ENCODE results near the gene ZNRF3.

The ZNRF3 gene

GRCh38 chr22:28910569-28911303 lies 27.4 kb downstream of the ZNRF3 start:
- H3K36me3 Mint-ChIP-seq (ENCODE audit: low read depth) = peaks cover 3% of the 10 kb centered on the region
- peaks cover 37% of the 10 kb centered on the region for H3K4me1 Mint-ChIP-seq (ENCODE audit: low read depth)
- no peaks in the 10 kb centered on the region for H3K9me3 Mint-ChIP-seq
- no peak overlapping the region for H3K4me3 Mint-ChIP-seq
- H3K27ac Mint-ChIP-seq = no peak overlapping the region
- H3K27me3 Mint-ChIP-seq = peaks cover 18% of the 10 kb centered on the region

DNA sequence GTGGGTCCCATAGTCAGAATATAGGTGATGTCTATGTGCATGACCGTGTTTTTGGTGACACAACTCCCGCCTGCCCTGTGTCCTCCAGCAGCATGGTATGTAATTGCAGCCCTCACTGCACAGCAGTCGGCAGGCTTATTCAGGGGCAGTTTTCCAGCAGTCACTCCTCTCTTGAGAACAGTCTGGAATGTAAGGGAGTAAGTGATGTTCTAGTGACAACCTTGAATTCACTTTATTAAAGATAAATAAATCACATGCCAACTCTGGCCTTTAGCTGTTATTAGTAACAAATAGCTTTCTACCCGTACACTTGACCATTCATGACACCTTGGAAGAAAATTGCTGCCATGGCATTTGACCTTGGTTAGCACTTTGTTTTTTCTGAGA lies 27.9 kb downstream of the ZNRF3 start:
- Mint-ChIP-seq H3K27me3 (peaks cover 18% of the 10 kb centered on the region), H3K27ac (no peak overlapping the region), H3K4me1 (ENCODE audit: low read depth) (peaks cover 35% of the 10 kb centered on the region), H3K36me3 (ENCODE audit: low read depth) (peaks cover 3% of the 10 kb centered on the region), H3K9me3 (no peaks in the 10 kb centered on the region), H3K4me3 (no peak overlapping the region)

DNA sequence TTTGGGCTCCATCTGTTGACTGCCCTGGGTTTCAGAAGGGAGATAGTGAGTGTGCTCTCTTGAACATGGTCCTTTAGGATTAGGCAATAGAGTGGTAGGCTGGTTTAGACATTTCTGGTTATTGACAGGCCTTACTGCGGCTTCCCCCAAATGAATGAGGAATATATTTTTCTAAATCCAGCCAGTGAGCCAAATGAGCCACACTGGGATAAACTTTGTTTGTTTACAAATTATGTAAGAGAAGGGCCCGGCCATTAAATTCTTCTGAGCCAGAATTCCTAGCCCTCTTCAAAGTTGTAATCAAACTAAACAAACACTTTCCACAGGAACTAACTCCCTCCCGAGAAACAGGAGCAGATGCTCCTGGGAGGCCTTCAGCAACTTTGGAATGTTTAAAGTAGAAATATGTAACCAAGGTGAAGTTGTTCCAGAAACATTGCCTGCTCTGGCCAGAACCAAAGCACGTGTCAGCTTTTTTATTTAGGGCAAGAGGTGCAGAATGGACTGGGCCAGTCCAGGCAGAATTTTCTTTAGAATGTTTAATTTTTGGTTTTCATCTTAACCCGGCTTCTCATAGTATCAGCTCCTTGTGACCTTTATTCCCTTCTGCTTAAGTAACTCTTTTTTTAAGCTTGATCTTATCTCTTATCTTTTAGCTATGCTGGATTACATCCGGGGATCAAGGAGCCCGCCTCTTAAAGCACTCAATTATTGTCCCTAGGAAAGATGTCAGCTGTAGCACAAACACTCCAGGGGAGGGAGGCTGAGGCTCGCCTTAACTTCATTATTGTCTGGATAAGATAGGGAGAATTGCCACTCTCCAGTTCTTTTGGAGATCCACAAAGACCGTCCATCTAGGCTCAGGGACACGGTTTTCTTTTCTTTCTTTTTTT lies 28.7 kb downstream of the ZNRF3 start:
- peaks cover 3% of the 10 kb centered on the region for H3K36me3 Mint-ChIP-seq (ENCODE audit: low read depth)
- H3K4me1 Mint-ChIP-seq (ENCODE audit: low read depth) = peaks cover 31% of the 10 kb centered on the region
- no peak overlapping the region for H3K4me3 Mint-ChIP-seq
- H3K27me3 Mint-ChIP-seq = peaks cover 18% of the 10 kb centered on the region
- H3K9me3 Mint-ChIP-seq = no peaks in the 10 kb centered on the region
- no peak overlapping the region for H3K27ac Mint-ChIP-seq

GRCh38 chr22:28914201-28914600 lies 30.8 kb downstream of the ZNRF3 start:
- Mint-ChIP-seq H3K4me3 (no peak overlapping the region), H3K27me3 (peaks cover 28% of the 10 kb centered on the region), H3K9me3 (no peaks in the 10 kb centered on the region), H3K27ac (no peak overlapping the region), H3K4me1 (ENCODE audit: low read depth) (peaks cover 10% of the 10 kb centered on the region), H3K36me3 (ENCODE audit: low read depth) (no peaks in the 10 kb centered on the region)

- Mint-ChIP-seq H3K27me3 (peaks cover 28% of the 10 kb centered on the region), H3K27ac (no peak overlapping the region), H3K36me3 (ENCODE audit: low read depth) (no peaks in the 10 kb centered on the region), H3K9me3 (no peaks in the 10 kb centered on the region), H3K4me1 (ENCODE audit: low read depth) (peaks cover 3% of the 10 kb centered on the region), H3K4me3 (no peak overlapping the region)
These were observed 32.6 kb downstream of the ZNRF3 start for GRCh38 chr22:28915969-28916368.

DNA sequence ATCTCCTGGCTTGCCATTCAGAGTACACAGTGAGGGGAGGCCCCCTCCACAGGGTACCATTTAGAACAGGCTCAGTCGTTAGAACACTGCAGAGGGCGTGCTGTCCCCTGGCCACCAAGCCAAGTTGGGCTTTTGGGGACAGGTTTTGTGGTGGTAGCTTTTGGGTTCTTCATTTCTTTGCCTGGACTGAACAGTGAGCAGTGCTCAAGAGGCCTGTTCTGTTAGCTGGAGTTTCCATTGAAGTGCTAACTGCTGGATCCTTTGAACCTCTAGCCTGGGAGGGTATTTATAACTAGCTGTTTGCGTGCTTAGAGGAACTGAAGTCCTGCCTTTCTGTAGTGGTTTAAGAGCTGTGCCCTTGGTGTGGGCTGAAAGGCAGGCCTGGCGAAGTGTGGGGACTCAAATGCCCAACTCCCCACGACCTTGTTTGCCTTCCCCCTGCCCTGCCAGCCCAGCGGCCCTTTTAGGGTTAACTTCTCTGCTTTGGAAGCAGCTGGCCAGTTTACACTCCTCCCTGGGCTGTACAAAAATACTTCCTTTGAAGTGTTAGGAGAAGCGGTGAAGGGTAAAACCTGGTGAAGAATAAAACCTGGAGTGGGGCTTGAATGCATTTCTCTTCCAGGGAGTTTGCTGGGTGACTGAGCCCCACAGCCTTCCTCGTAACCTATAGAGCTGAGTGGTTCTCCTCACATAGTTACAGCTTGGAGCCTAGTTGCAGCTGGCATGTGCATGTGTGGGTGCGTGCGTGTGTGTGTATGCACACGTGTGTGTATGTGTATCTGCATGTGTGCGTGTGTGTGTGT lies 34.6 kb downstream of the ZNRF3 start:
- Mint-ChIP-seq H3K4me3 (no peak overlapping the region), H3K9me3 (no peaks in the 10 kb centered on the region), H3K27me3 (peaks cover 37% of the 10 kb centered on the region), H3K4me1 (ENCODE audit: low read depth) (peaks cover 11% of the 10 kb centered on the region), H3K36me3 (ENCODE audit: low read depth) (no peaks in the 10 kb centered on the region), H3K27ac (no peak overlapping the region)

DNA sequence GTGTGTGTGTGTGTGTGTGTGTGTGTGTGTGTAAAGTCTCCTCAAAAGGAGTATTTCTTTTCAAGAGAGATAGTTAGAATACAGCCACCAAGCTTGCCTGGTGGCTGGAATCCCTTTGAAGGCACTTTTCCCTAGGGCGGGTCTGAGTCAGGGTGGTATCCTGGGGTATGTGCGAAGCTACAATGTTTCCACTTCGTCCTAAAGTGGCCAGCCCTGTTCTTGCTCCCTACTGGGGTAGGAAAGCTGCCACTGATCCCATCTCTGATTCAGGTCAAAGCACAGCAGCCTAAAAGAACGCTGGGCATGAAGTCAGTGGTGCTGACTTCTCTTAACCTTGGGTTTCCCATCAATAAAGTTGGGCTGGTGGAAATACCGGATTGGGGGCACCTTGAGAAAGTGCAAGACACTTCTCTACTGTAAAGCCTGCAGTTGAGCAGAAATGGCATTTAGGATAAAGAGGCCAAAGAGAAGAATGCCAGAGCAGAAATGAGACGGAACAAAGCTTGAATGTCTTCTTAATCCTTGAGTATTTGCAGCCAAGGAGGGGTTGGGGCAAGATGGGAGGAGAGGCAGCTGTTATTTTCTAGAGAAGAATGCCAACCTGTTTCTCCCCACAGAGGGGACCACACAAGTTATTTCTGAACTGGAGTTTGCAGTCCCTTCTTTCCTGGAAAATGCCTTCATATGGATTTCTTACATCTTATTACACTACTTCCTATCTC lies 35.3 kb downstream of the ZNRF3 start:
- Mint-ChIP-seq H3K4me1 (ENCODE audit: low read depth) (peaks cover 11% of the 10 kb centered on the region), H3K36me3 (ENCODE audit: low read depth) (no peaks in the 10 kb centered on the region), H3K9me3 (no peaks in the 10 kb centered on the region), H3K4me3 (no peak overlapping the region), H3K27ac (no peak overlapping the region), H3K27me3 (peaks cover 43% of the 10 kb centered on the region)

GRCh38 chr22:28920757-28921584 lies 37.6 kb downstream of the ZNRF3 start:
- no peaks in the 10 kb centered on the region for H3K9me3 Mint-ChIP-seq
- no peaks in the 10 kb centered on the region for H3K36me3 Mint-ChIP-seq (ENCODE audit: low read depth)
- peaks cover 11% of the 10 kb centered on the region for H3K4me1 Mint-ChIP-seq (ENCODE audit: low read depth)
- no peak overlapping the region for H3K4me3 Mint-ChIP-seq
- H3K27me3 Mint-ChIP-seq = peaks cover 51% of the 10 kb centered on the region
- H3K27ac Mint-ChIP-seq = no peak overlapping the region

DNA sequence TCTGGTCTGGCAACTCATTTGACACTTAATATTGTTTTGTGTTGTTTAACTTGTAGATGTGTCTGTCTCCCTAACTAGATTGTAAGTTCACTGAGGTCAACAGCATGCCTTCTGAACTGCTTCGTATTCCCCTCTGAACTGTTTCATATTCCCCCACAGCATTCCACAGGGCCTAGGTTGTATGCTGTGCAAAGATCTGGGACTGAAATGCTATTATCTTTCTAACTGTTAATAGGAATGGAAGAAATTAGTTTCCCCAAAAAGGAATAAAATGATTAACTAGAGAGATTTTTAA lies 38.2 kb downstream of the ZNRF3 start:
- no peak overlapping the region for H3K27ac Mint-ChIP-seq
- H3K9me3 Mint-ChIP-seq = no peaks in the 10 kb centered on the region
- H3K27me3 Mint-ChIP-seq = peaks cover 53% of the 10 kb centered on the region
- H3K4me1 Mint-ChIP-seq (ENCODE audit: low read depth) = peaks cover 11% of the 10 kb centered on the region
- no peak overlapping the region for H3K4me3 Mint-ChIP-seq
- no peaks in the 10 kb centered on the region for H3K36me3 Mint-ChIP-seq (ENCODE audit: low read depth)

DNA sequence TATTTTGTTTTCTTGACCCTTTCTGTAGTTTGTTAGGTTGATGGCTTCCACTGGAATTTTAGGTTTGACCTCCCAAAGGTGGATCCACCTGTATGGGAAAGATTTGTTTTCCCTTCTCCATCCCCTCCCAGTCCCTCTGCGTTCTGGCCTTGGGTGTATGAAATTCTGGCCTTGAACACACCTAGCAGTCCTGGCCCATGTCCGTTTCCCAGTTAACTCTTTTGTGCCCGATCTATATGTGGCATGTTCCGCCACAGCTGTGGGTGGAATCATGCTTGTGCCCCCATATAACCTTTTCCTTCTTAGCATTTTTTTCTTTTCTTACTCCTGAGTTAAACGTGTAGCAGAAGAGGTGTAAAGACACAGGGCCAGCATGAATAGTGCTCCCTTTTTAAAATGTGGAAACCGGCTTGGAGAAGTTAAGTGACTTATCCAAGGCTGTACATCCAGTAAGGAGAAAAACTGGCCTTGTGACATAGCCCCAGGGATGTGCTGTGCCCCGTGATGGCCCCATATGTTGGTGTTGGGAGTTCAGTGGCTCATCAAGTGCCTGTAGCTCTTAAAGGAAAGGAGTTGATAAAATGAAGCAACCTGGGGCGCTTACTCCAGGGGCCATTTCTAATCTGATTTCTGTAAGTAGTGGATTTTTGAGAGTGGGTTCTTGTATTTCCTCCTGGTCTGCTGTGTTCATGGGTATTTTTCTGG lies 39.3 kb downstream of the ZNRF3 start:
- Mint-ChIP-seq H3K27me3 (peaks cover 58% of the 10 kb centered on the region), H3K4me1 (ENCODE audit: low read depth) (peaks cover 11% of the 10 kb centered on the region), H3K27ac (no peak overlapping the region), H3K9me3 (no peaks in the 10 kb centered on the region), H3K36me3 (ENCODE audit: low read depth) (no peaks in the 10 kb centered on the region), H3K4me3 (no peak overlapping the region)

GRCh38 chr22:28923826-28924732 lies 40.7 kb downstream of the ZNRF3 start:
- Mint-ChIP-seq H3K9me3 (no peaks in the 10 kb centered on the region), H3K4me3 (no peak overlapping the region), H3K4me1 (ENCODE audit: low read depth) (peaks cover 11% of the 10 kb centered on the region), H3K27me3 (peaks cover 56% of the 10 kb centered on the region), H3K27ac (no peak overlapping the region), H3K36me3 (ENCODE audit: low read depth) (no peaks in the 10 kb centered on the region)

DNA sequence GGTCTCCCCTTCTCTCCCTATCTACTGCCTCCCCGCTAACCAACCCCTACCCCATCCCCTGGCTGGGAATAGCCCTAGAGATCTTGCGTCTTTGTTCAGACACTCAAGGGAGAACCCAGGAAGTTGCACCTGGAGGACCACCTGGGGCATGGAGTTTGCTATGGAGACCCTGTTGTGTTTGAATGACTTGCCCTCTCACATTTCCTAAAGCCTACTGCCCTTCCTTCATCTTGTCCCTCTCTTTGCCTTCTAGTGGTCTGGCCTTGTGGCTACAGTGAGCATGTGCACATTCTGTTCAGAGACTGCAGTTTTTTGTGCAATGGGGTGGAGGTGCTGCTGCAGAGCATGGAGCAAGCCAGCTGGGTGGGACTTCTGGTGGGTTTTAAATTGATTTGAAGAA lies 42.5 kb downstream of the ZNRF3 start:
- no peak overlapping the region for H3K4me3 Mint-ChIP-seq
- no peak overlapping the region for H3K27ac Mint-ChIP-seq
- H3K36me3 Mint-ChIP-seq (ENCODE audit: low read depth) = no peaks in the 10 kb centered on the region
- peaks cover 59% of the 10 kb centered on the region for H3K27me3 Mint-ChIP-seq
- peaks cover 12% of the 10 kb centered on the region for H3K4me1 Mint-ChIP-seq (ENCODE audit: low read depth)
- no peaks in the 10 kb centered on the region for H3K9me3 Mint-ChIP-seq

- H3K36me3 Mint-ChIP-seq (ENCODE audit: low read depth) = no peaks in the 10 kb centered on the region
- peaks cover 60% of the 10 kb centered on the region for H3K27me3 Mint-ChIP-seq
These were observed 44.3 kb downstream of the ZNRF3 start for GRCh38 chr22:28927630-28928029.

More at GRCh38 chr22:28927630-28928029, 44.3 kb downstream of the ZNRF3 start:
- Mint-ChIP-seq H3K4me3 (no peak overlapping the region), H3K4me1 (ENCODE audit: low read depth) (peaks cover 4% of the 10 kb centered on the region), H3K9me3 (no peaks in the 10 kb centered on the region), H3K27ac (no peak overlapping the region)

Data from stimulated activated naive CD8-positive, alpha-beta T cell treated with anti-CD3 and anti-CD28 coated beads, Interleukin-15, Interleukin-2, amounts not matched to agents 100 ng/mL and 50 ng/mL, for 24 hours (primary cell).